ENCODE data around the gene CCDC102A.
"Not testable (repeated sequence)": the region's sequence is repeated elsewhere in the genome, so short reads cannot be mapped to it uniquely, and the experiment has no call there.

CCDC102A gene

GRCh38 chr16:57565461-57565860, 29.1 kb upstream of the CCDC102A start:
- DNase-seq (ENCODE audit: low spot score), result peak; percentile 7

GRCh38 chr16:57564571-57565270, 28.4 kb upstream of the CCDC102A start:
- peak; percentile 22 for DNase-seq (ENCODE audit: low spot score)

GRCh38 chr16:57563761-57564160, 27.4 kb upstream of the CCDC102A start:
- DNase-seq (ENCODE audit: low spot score), result peak; percentile 4

GRCh38 chr16:57563487-57563750, 27.0 kb upstream of the CCDC102A start:
- peak; percentile 9 for DNase-seq (ENCODE audit: low spot score)

GRCh38 chr16:57562669-57563486, 26.5 kb upstream of the CCDC102A start:
- DNase-seq (ENCODE audit: low spot score), result peak; percentile 16

- peak; percentile 4 for DNase-seq (ENCODE audit: low spot score)
Measured at GRCh38 chr16:57562066-57562465, 25.7 kb upstream of the CCDC102A start.

- DNase-seq (ENCODE audit: low spot score), result peak; percentile 4
Measured at GRCh38 chr16:57559072-57559790, 22.9 kb upstream of the CCDC102A start.

GRCh38 chr16:57556941-57557541, 20.7 kb upstream of the CCDC102A start:
- no peak for DNase-seq (ENCODE audit: low spot score)

- no peak for DNase-seq (ENCODE audit: low spot score)
Measured at GRCh38 chr16:57555831-57556230, 19.5 kb upstream of the CCDC102A start.

GRCh38 chr16:57551057-57551456, 14.7 kb upstream of the CCDC102A start:
- no peak for DNase-seq (ENCODE audit: low spot score)

GRCh38 chr16:57549730-57550129, 13.4 kb upstream of the CCDC102A start:
- DNase-seq (ENCODE audit: low spot score), result no peak

- no peak for DNase-seq (ENCODE audit: low spot score)
Measured at GRCh38 chr16:57548408-57548807, 12.0 kb upstream of the CCDC102A start.

- DNase-seq (ENCODE audit: low spot score), result not testable (repeated sequence)
Measured at GRCh38 chr16:57547524-57547923, 11.2 kb upstream of the CCDC102A start.

GRCh38 chr16:57544124-57544653, 7.8 kb upstream of the CCDC102A start:
- peak; percentile 4 for DNase-seq (ENCODE audit: low spot score)

- DNase-seq (ENCODE audit: low spot score), result peak; percentile 9
Measured at GRCh38 chr16:57541754-57542435, 5.5 kb upstream of the CCDC102A start.

- DNase-seq (ENCODE audit: low spot score), result peak; percentile 1
Measured at GRCh38 chr16:57540906-57541753, 4.8 kb upstream of the CCDC102A start.

GRCh38 chr16:57540387-57540786, 4.0 kb upstream of the CCDC102A start:
- no peak for DNase-seq (ENCODE audit: low spot score)

- no peak for DNase-seq (ENCODE audit: low spot score)
Measured at GRCh38 chr16:57539072-57539796, 2.9 kb upstream of the CCDC102A start.

GRCh38 chr16:57538235-57538721, 1.9 kb upstream of the CCDC102A start:
- DNase-seq (ENCODE audit: low spot score), result no peak

All from AG20443 (cell line).